Esophagus muscularis mucosa (tissue), 4 donors: ENCODE results near the gene SPRR2B. TPM values are rescaled to one million over a fixed set of nuclear protein-coding genes. Genes with fewer than 3 reads are reported as not detected.

Experiments
- DNase-seq: peaks from one replicate; pipeline ENCODE4 v3.0.0-alpha.2; 2017; ENCODE audit errors: extremely low spot score
- H3K27ac ChIP-seq, 4 donors: fragments of 200-600 bp; sonication (generic); replicated peaks in 1 of 4; 1 replicate in 3 of 4; 2 replicates in 1 of 4; pipeline ENCODE4 v1.5.1; 2016 to 2019; ENCODE audit warnings: mild to moderate bottlenecking in 1 of 4
- H3K27me3 ChIP-seq, 4 donors: fragments of 200-600 bp; sonication (generic); one replicate each; pipeline versions ENCODE4 v1.5.1 to v1.6.0; 2016 to 2019
- H3K36me3 ChIP-seq, 4 donors: fragments of 200-600 bp; sonication (generic); one replicate each; pipeline ENCODE4 v1.5.1; 2016 to 2019
- H3K4me1 ChIP-seq, 4 donors: fragments of 200-600 bp; sonication (generic); one replicate each; pipeline ENCODE4 v1.5.1; 2016 to 2019
- H3K4me3 ChIP-seq, 4 donors: fragments of 200-600 bp; sonication (generic); 1 replicate in 2 of 4; 2 replicates in 2 of 4; pipeline ENCODE4 v1.5.1; 2016 to 2019; ENCODE audit warnings: mild to moderate bottlenecking in 4 of 4, moderate library complexity in 1 of 4
- H3K9me3 ChIP-seq, 4 donors: fragments of 200-600 bp; sonication (generic); 1 replicate in 3 of 4; 2 replicates in 1 of 4; pipeline ENCODE4 v1.5.1; 2016 to 2019
- CTCF ChIP-seq, 3 experiments: fragments of 200-600 bp in 2 of 3; fragments of 450-650 bp in 1 of 3; sonication (generic) in 2 of 3; IDR thresholded peaks; one replicate each; pipeline ENCODE4 v1.5.1; 2017 to 2019; ENCODE audit warnings: antibody characterized with exemption in 3 of 3, mild to moderate bottlenecking in 2 of 3, moderate library complexity in 1 of 3
- EP300 ChIP-seq: sonication (generic); formaldehyde crosslinking; IDR thresholded peaks from one replicate; pipeline ENCODE4 v1.6.1; 2017; ENCODE audit warnings: antibody characterized with exemption
- POLR2A ChIP-seq: fragments of 450-650 bp; IDR thresholded peaks from one replicate; pipeline ENCODE4 v1.6.1; 2017; ENCODE audit warnings: antibody characterized with exemption, moderate library complexity, mild to moderate bottlenecking, low read depth
- POLR2AphosphoS5 ChIP-seq, 2 donors: sonication (generic); formaldehyde crosslinking; IDR thresholded peaks; one replicate each; pipeline ENCODE4 v1.6.1; 2017; ENCODE audit warnings: antibody characterized with exemption in 2 of 2
- WGBS: methylation state at CpG from one replicate; pipeline ENCODE4 v1.1.5; 2018; 5-methylcytosine and 5-hydroxymethylcytosine counted together
- intact Hi-C: fragments of 100-400 bp; cut with DNase I; formaldehyde crosslinking; loops from one replicate; pipeline ENCODE4 v1.15.1; 2023
- total RNA-seq, 4 donors: library from RNA; depleted of rRNA; stranded (reverse); fragments of >200 nt; gene quantifications; one replicate each; pipeline versions ENCODE4 v1.1.0 to v1.2.1, GENCODE V29; 2016

SPRR2B gene
- total RNA-seq, 4 donors from 2014 or later = not detected

DNA sequence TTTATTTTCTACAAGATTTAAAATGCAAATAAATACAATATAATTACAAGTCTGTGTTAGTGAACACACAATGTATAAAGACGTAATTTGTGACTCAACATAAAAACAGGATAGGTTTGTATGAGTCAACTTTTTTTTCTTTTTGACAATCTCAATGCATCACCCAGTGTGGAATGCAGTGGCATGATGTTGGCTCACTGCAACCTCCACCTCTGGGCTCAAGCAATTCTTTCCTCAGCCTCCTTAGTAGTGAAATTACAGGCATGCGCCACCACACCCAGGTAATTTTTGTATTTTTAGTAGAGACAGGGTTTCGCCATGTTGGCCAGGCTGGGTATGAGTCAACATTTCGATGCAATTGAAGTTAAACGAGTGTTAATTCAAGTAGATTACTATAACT lies 28.8 kb upstream of the SPRR2B start:
- WGBS = 90% methylated on average over 5 of the region's 5 CpGs
- Histone ChIP-seq H3K36me3 (no peaks in the 10 kb centered on the region), H3K4me3 (no peak overlapping the region), H3K27ac (no peak overlapping the region), H3K4me1 (no peaks in the 10 kb centered on the region), H3K9me3 (peaks cover 0 to 6% (median 2%) of the 10 kb centered on the region in 4 donors), H3K27me3 (no peaks in the 10 kb centered on the region)
- TF ChIP-seq POLR2A (no peak), EP300 (no peak), CTCF (IDR thresholded peaks at IDR 0.05) (no peak), POLR2AphosphoS5 (IDR thresholded peaks at IDR 0.05) (no peak)
- intact Hi-C loops = no loop called here
- DNase-seq = no peak

DNA sequence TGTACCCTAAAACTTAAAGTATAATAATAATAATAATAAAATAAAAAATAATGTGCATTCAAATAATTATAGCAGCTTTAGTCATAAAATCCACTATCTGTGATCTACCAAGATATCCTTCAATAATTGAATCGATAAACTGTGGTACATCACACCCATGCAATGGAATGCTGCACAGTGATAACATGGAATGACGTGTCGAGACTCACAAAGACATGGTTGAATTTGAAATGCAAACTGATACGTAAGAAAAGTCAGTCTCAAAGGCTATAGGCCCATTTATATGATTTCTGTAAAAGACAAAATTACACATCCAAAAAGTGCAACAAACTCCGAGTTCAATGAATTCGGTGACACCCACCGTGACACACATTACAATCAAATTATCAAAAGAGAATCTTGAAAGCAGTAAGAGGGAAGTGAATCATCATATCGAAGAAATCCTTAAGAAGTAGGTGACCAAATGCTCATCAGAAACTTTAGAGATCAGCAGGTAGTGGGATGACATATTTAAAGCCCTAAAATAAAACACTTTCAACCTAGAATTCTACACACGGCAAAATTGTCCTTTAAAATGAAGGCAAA lies 28.1 kb upstream of the SPRR2B start:
- Histone ChIP-seq H3K27ac (no peak overlapping the region), H3K9me3 (no peaks in the 10 kb centered on the region), H3K4me3 (no peak overlapping the region), H3K36me3 (no peaks in the 10 kb centered on the region), H3K27me3 (no peaks in the 10 kb centered on the region), H3K4me1 (no peaks in the 10 kb centered on the region)
- intact Hi-C loops = no loop called here
- TF ChIP-seq EP300 (no peak), CTCF (IDR thresholded peaks at IDR 0.05) (no peak), POLR2A (no peak), POLR2AphosphoS5 (IDR thresholded peaks at IDR 0.05) (no peak)
- no peak for DNase-seq
- 87% methylated on average over 9 of the region's 9 CpGs for WGBS

GRCh38 chr1:153095764-153096163 lies 24.4 kb upstream of the SPRR2B start:
- no peak overlapping the region for H3K4me3 ChIP-seq
- intact Hi-C loops = no loop called here

DNA sequence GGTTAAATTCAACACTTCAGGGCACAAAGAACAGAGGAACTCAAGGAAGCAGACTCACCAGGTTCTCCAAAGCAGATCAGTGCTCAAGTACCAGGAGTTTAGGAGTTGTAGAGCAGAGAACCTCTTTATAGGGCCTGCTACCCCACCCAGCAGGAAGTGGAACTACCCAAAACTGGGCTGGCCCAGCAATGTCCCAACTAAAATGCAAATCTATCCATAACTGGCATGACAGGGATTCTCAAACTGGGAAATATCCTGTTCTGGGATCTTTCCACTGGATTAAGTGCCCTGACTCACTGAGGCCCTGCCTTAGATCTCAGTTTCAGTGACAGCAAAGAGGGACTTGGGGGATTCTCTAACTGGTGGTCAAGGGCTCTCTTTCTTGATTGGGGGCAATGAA lies 23.0 kb upstream of the SPRR2B start, which contains the start of gene SPRR2E:
Gene SPRR2E (minus strand): TSS at position 101 of the 400 bp plus-strand sequence. CDS start 775 bp downstream, outside the sequence.
- intact Hi-C loops = no loop called here
- H3K27ac ChIP-seq = no peak within 1 kb of the TSS
- TF ChIP-seq EP300 = no peak
- H3K4me1 ChIP-seq = no peaks in the 10 kb centered on the region
- no peaks in the 10 kb centered on the region for H3K27me3 ChIP-seq
- H3K4me3 ChIP-seq = no peak within 1 kb of the TSS
- no peaks in the 10 kb centered on the region for H3K9me3 ChIP-seq
- DNase-seq = no peak
- no peaks in the 10 kb centered on the region for H3K36me3 ChIP-seq

More at GRCh38 chr1:153095764-153096163, 24.4 kb upstream of the SPRR2B start:
- DNase-seq = no peak
- TF ChIP-seq POLR2AphosphoS5 (IDR thresholded peaks at IDR 0.05) (no peak), POLR2A (no peak), CTCF (IDR thresholded peaks at IDR 0.05) (no peak), EP300 (no peak)
- Histone ChIP-seq H3K4me1 (no peaks in the 10 kb centered on the region), H3K27me3 (no peaks in the 10 kb centered on the region), H3K9me3 (no peaks in the 10 kb centered on the region), H3K27ac (no peak overlapping the region), H3K36me3 (no peaks in the 10 kb centered on the region)

DNA sequence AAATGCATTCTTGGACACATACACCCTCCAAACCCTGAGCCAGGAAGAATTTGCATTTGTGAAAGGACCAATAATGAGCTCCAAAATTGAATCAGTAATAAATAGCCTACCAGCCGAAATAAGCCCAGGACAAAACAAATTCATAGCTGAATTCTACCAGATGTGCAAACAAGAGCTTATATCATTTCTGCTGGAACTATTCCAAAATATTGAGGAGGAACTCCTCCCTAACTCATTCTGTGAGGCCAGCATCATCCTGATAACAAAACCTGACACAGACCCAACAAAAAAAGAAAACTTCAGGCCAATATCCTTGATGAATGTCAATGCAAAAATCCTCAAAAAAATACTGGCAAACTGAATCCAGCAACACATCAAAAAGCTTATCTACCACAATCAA lies 16.2 kb upstream of the SPRR2B start:
- Histone ChIP-seq H3K9me3 (no peaks in the 10 kb centered on the region), H3K27ac (no peak overlapping the region), H3K36me3 (no peaks in the 10 kb centered on the region), H3K27me3 (no peaks in the 10 kb centered on the region), H3K4me3 (no peak overlapping the region), H3K4me1 (no peaks in the 10 kb centered on the region)
- no peak for DNase-seq
- intact Hi-C loops = no loop called here
- 81% methylated on average over 1 of the region's 1 CpG for WGBS
- TF ChIP-seq EP300 (no peak), POLR2AphosphoS5 (IDR thresholded peaks at IDR 0.05) (no peak), POLR2A (no peak), CTCF (IDR thresholded peaks at IDR 0.05) (no peak)
